Liver (tissue), 3 donors: ENCODE data around the gene ACVR2A.

Experiments
- EGR1 ChIP-seq, 2 donors: IDR thresholded peaks; 2 replicates each; pipeline ENCODE4 v1.6.1; 2016 to 2018; ENCODE audit warnings: antibody characterized with exemption in 2 of 2, low read depth in 2 of 2
- FOXA1 ChIP-seq: IDR thresholded peaks from 2 replicates; pipeline ENCODE4 v1.6.1; 2016; ENCODE audit warnings: antibody characterized with exemption
- GABPA ChIP-seq, 2 donors: IDR thresholded peaks in 1 of 2; conservative IDR thresholded peaks in 1 of 2; 2 replicates each; pipeline ENCODE4 v1.6.1; 2016; ENCODE audit warnings: antibody characterized with exemption in 2 of 2, mild to moderate bottlenecking in 1 of 2, moderate library complexity in 1 of 2
- RAD21 ChIP-seq, 2 donors: IDR thresholded peaks; 2 replicates each; pipeline ENCODE4 v1.6.1; 2016; ENCODE audit warnings: antibody characterized with exemption in 2 of 2, mild to moderate bottlenecking in 2 of 2
- SP1 ChIP-seq: IDR thresholded peaks from 2 replicates; pipeline ENCODE4 v1.6.1; 2018; ENCODE audit warnings: antibody characterized with exemption, mild to moderate bottlenecking
- TAF1 ChIP-seq: conservative IDR thresholded peaks from 2 replicates; pipeline ENCODE4 v1.6.1; 2016; ENCODE audit warnings: antibody characterized with exemption, mild to moderate bottlenecking
- YY1 ChIP-seq: IDR thresholded peaks from 2 replicates; pipeline ENCODE4 v1.6.1; 2016; ENCODE audit warnings: antibody characterized with exemption, mild to moderate bottlenecking
- TF ChIP-seq, protein P1 (sequence below): fragments of 150-350 bp; IDR thresholded peaks from 2 replicates; pipeline ENCODE4 v1.5.1; 2017; ENCODE audit warnings: improper control_type of control experiment, low read depth, low read length; ENCODE audit not compliant: missing input control
- donor health status: healthy.
- donor health status: healthy.

DNA sequence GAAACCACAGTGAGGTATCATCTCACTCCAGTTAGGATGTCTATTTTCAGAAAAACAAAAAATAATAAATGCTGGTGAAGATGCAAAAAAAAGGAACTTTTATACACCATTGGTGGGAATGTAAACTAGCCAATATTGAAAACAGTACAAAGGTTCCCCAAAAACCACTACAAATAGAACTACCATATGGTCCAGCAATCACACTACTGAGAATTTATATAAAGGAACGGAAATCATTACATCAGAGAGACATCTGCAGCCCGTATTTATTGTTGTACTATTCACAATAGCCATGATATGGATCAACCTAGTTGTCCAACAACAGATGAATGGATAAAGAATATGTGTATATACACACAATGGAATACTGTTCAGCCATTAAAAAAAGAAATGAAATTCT lies 123.7 kb downstream of the ACVR2A start:
- TF ChIP-seq, protein P1, sequence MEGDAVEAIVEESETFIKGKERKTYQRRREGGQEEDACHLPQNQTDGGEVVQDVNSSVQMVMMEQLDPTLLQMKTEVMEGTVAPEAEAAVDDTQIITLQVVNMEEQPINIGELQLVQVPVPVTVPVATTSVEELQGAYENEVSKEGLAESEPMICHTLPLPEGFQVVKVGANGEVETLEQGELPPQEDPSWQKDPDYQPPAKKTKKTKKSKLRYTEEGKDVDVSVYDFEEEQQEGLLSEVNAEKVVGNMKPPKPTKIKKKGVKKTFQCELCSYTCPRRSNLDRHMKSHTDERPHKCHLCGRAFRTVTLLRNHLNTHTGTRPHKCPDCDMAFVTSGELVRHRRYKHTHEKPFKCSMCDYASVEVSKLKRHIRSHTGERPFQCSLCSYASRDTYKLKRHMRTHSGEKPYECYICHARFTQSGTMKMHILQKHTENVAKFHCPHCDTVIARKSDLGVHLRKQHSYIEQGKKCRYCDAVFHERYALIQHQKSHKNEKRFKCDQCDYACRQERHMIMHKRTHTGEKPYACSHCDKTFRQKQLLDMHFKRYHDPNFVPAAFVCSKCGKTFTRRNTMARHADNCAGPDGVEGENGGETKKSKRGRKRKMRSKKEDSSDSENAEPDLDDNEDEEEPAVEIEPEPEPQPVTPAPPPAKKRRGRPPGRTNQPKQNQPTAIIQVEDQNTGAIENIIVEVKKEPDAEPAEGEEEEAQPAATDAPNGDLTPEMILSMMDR, result no peak
- TF ChIP-seq RAD21 (IDR thresholded peaks at IDR 0.05) (no peak), FOXA1 (no peak), EGR1 (IDR thresholded peaks at IDR 0.05; ENCODE audit: low read depth in 2 of 2) (no peak), YY1 (no peak), TAF1 (no peak), GABPA (IDR thresholded peaks at IDR 0.05 in 1 of 2, conservative IDR thresholded peaks at IDR 0.05 in 1 of 2) (no peak), SP1 (no peak)
